ENCODE data around the gene LHB.
A peak's percentile ranks its signal among the peaks of the same experiment; 100 is the strongest.

Gene LHB

DNA sequence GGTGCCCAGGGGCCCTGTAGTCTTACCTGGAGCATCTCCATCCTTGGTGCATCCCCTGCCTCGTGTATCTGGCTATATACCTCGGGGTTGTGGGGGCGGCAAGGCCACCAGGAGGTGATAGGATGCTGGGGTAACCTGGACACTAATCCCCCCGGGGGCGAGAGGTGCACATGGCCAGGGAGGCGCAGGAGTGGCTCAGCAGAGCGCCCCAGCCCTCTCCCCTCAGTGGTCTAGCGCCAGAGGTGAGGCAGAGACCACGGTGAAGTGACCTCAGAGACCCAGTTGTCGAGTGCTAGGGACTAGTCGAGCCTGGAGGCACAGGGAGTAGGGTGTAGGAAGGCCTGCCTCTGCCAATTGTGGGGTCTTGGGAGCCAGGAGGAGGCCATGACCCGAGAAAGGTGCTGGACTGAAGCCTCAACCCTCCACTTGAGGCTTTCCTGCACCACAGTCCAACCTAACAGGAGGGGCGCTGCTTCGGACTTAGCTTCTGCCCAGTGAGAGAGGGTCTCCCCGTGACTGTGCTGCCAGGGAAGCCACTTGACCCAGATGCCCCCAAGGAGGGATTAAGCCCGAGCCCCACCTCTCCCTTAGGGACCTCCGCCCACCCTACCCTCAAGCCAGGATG, at the start of gene LHB:
Gene LHB, minus strand, starts transcription at position 51 of the 625 bp plus-strand sequence. Its CDS starts 10 bp downstream, at position 41.
- TF ChIP-seq, protein P1, sequence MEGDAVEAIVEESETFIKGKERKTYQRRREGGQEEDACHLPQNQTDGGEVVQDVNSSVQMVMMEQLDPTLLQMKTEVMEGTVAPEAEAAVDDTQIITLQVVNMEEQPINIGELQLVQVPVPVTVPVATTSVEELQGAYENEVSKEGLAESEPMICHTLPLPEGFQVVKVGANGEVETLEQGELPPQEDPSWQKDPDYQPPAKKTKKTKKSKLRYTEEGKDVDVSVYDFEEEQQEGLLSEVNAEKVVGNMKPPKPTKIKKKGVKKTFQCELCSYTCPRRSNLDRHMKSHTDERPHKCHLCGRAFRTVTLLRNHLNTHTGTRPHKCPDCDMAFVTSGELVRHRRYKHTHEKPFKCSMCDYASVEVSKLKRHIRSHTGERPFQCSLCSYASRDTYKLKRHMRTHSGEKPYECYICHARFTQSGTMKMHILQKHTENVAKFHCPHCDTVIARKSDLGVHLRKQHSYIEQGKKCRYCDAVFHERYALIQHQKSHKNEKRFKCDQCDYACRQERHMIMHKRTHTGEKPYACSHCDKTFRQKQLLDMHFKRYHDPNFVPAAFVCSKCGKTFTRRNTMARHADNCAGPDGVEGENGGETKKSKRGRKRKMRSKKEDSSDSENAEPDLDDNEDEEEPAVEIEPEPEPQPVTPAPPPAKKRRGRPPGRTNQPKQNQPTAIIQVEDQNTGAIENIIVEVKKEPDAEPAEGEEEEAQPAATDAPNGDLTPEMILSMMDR (IDR thresholded peaks at IDR 0.05; ENCODE audit: borderline replicate concordance, insufficient read depth, low read depth, low read length) = no peak
- H3K4me3 ChIP-seq (ENCODE audit: low read depth, low read length) = peak within 1 kb of the TSS; percentile 44

DNA sequence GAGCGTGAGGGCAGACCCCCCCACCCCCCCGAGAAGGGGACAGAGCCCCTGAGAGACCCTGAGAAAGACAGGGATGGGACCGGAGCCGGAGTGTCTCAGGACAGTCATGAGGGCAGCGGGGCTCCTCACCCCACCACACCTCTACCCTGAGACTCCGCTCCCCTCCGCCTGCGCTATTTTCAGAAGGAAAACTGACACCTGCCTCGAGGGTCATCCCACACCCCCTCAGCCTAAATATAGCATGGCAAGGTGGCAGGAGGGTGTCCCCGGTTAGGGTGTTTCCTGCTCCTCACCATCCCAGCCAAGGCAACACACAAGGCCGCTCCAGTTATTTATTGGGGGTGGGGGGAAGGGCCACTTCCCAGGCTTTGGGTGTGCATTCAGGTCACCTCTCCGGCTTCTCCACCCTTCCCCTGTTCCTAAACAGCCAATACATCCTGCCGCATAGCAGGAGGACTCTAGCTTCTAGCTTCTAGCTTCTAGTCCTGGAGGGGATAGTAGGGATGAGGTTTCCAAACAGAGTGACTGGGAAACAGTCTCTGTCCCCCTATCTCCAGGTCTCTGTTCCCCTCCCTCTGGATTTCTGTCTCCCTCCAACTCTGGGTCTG, 49.1 kb upstream of the LHB start:
- TF ChIP-seq, protein P1 (IDR thresholded peaks at IDR 0.05; ENCODE audit: borderline replicate concordance, insufficient read depth, low read depth, low read length) = no peak
- no peak overlapping the region for H3K4me3 ChIP-seq (ENCODE audit: low read depth, low read length)

DNA sequence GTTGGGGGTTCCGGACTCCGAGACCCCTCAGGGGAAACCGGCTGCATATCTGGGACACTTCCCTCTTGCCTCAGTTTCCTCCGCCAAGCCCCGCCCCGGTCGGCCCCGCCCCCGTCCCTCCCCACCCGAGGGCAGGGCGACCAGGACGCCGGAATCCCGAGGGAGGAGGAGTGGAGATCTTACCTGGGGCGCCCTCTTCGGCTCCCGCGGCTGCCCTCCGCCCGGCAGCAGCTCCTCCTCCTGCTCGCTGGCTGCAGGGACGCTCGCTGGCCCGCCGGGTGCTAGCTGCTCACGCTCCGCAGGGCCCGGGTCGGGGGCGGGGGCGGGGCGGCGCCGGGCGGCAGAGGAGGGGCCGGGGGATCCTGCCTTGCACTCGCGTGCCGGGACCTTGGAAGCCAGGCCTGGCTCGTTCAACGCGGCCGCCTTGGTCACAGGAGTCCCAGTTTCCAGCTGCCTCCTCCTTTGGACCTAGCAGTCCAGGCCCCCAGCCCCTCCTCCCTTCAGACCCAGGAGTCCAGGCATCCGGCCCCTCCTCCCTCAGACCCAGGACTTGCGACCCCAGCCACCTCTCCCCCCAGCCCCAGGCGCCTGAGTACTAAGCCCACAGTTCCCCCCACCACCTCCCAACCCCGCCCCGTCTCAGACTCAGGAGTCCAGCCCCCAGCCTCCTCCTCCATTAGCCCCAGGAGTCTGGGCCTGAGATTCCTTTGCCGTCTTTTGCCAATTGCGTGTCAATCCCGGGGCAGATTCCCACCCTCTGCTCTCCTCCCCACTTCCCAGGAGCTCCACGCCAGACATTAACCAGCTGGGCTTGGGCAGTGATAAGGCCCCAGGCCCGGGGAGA, 48.1 kb upstream of the LHB start, which contains the start of gene NTF4:
Gene NTF4, minus strand, starts transcription at position 51 of the 844 bp plus-strand sequence. CDS start 2,821 bp downstream, outside the sequence.
- TF ChIP-seq, protein P1 (IDR thresholded peaks at IDR 0.05; ENCODE audit: borderline replicate concordance, insufficient read depth, low read depth, low read length) = no peak
- H3K4me3 ChIP-seq (ENCODE audit: low read depth, low read length) = no peak within 1 kb of the TSS

DNA sequence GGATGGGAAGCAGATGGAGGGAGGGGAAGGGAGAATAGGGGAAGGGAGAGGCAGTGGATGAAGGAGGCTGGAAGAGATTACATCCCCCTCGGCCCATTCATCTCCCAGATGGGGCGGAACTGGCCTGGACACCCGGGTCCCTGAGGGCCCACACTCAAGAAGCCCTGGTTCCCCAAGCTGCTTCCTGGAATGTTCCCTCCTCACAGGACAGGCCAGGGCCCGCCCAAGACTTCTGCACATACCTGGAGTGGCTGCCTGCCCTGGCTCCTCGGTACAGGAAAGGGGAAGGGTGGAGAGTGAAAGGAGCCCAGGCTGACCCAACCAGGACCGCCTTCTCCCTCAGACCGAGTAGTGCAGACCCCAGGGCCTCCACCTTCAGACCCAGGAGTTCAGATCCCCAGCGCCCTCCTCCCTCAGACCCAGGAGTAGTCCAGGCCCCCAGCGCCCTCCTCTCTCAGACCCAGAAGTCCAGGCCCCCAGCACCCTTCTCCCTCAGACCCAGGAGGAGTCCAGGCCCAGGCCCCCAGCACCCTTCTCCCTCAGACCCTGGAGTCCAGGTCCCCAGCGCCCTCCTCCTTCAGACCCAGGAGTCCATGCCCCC, 47.2 kb upstream of the LHB start:
- TF ChIP-seq, protein P1 (IDR thresholded peaks at IDR 0.05; ENCODE audit: borderline replicate concordance, insufficient read depth, low read depth, low read length) = no peak
- no peak overlapping the region for H3K4me3 ChIP-seq (ENCODE audit: low read depth, low read length)

DNA sequence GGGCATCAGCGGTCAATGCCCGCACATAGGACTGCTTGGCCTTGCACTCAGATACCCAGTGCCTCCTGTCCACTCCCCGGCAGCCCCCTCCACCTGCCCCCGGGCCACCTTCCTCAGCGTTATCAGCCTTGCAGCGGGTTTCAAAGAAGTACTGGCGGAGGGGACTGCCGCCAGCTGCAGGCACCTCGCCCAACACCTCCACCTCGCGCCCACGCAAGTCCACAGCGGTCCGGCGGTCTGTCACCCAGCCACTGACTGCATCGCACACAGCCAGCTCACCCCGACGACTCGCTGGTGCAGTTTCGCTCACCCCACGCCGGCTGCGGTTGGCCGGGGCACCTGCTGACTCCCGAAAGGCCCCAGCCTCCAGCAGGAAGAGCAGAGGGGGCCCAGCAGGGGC, 44.6 kb upstream of the LHB start:
- H3K4me3 ChIP-seq (ENCODE audit: low read depth, low read length) = no peak overlapping the region
- TF ChIP-seq, protein P1 (IDR thresholded peaks at IDR 0.05; ENCODE audit: borderline replicate concordance, insufficient read depth, low read depth, low read length) = no peak

DNA sequence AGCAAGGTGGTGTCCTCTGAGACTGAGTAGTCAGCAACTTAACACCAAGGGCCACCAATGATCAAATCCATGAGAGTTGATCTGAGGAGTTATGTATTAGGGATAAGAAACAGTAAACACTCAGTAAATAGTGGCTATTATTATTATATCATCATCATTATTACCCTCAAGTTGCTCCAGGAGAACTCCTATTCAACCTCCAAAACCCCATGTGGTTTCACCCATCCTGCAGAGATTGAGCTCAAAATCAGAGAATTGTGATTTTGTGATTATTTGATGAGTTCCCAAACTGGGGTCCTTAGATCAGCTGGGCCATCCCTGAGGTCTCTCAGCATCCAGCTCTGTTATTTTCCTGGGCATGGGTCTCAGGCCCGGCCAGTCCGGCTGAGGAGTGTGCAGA, 44.1 kb upstream of the LHB start:
- TF ChIP-seq, protein P1 (IDR thresholded peaks at IDR 0.05; ENCODE audit: borderline replicate concordance, insufficient read depth, low read depth, low read length) = no peak
- H3K4me3 ChIP-seq (ENCODE audit: low read depth, low read length) = no peak overlapping the region

All from GM12875 (cell line).